ENCODE data around the gene TUBB4A.

- TF ChIP-seq POLR2A (IDR thresholded peaks at IDR 0.05) = no peak
- TF ChIP-seq CTCF (IDR thresholded peaks at IDR 0.05 in 4 of 5, conservative IDR thresholded peaks at IDR 0.05 in 1 of 5) = no peak
Measured at GRCh38 chr19:6476896-6477431, 25.1 kb downstream of the TUBB4A start.

Measured in gastrocnemius medialis (tissue), 4 donors.